Measurements from ENCODE around the gene TTC22.

The TTC22 gene

GRCh38 chr1:54800899-54801759, at the start of gene TTC22:
Gene TTC22 (minus strand): TSS chr1:54801323. CDS start chr1:54801163, 160 bp downstream.
- no peak for DNase-seq

- no peak for DNase-seq
Observed at GRCh38 chr1:54850737-54851136, 49.6 kb upstream of the TTC22 start.

- DNase-seq = no peak
Observed at GRCh38 chr1:54850069-54850730, 49.1 kb upstream of the TTC22 start.

DNA sequence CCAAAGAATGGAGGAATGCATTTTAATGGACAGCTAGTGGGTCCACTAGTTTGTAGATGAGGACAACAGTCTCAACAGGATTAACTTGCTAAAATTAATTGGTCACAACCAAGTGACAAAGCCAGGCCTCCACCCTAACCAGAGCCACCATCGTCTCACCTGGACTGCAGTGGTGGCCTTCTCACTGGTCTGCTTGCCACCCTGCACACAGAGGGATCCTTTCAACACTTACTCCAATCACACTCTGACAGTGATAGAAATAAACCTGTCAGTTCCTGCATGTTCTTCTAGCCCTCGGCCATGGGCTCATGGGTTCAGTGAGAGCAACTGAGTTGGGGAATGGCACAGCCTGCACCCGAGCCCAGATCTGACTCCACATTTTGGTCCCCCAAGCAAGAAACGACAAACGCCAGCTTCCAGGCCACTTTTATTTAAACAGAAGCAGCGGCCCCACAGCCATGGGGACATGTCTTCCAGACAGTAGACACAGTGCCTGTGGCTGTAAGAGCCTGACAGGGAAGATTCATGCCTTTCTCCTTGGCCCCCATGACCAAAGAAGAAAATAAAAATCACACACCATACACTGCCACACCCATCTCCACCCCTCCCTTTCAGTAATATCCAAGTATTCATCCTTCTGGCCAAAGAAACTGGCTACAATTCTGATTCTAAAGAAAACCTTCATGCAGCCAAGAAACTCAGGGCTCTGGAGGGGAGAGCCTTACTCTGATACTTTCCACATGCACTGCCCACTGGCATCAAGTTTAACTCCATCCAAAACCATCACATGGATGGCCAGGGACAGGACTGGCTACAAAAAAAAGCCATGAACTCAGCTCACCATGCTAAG, 48.3 kb upstream of the TTC22 start:
- no peak for DNase-seq

- no peak for DNase-seq
Observed at GRCh38 chr1:54848134-54848948, 47.2 kb upstream of the TTC22 start.

DNA sequence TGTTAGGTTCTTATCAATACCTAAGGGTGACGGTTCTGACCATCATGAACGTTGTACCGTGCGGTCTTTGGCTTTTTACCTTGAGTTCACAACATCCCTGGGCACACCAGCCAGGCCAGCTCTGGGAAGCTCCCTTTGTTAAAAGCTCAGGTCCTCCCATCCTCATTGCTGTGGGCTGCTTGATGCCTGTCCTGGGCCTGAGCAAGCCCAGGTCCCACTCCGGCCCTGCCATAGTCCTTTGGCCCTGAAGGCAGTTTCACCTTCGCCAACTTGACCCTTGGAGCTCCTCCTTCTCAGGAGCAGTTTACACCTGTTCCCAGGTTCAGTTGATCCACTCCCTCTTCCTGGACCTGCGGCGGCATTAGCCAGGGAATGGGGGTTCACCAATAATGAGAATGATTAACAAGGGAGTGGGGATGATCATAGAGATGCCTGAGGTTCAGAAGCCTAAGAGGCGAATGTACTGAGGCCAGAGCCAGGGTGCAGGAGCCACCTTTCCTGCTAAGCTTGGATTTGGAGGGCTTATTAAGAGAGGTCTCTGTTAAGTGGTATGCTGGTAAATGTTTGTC, 45.7 kb upstream of the TTC22 start:
- no peak for DNase-seq

DNA sequence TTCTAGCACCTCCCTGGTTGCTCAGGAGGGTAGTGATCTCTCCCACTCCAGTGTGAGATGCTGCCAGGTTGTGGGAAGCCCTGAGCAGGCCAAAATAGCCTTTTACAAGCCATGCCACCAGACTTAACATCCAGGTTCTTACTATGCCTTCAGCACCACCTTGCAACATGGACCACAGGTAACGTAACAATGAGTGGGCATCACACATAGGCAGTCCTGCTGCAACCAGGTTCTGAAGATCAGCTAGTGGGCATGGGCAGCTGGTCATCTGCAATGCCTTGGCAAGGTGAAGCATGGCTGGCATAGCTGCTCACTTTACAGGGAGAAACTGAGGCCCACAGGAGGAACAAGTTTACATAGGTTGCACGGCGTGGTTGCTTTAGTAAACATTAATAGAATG, 45.2 kb upstream of the TTC22 start:
- no peak for DNase-seq

DNA sequence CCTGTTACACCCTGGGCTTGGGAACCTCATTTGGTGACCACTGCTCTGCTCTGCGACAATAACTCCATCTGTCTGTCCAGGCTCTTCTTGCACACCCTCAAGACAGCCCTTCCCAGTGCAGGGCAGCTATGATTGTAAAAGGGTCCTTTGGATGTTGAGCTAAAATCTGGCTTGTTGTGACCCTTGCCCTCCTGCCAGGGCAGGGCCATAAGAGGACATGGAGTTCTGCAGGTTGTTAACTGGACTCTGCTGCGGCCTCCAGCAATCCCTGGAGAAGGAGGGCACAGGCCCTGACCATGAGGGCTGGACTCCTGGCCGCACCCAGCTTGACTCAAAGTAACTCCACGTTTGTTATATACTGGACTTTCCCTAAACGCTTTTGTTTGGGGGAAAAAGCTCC, 44.6 kb upstream of the TTC22 start:
- DNase-seq = no peak

DNA sequence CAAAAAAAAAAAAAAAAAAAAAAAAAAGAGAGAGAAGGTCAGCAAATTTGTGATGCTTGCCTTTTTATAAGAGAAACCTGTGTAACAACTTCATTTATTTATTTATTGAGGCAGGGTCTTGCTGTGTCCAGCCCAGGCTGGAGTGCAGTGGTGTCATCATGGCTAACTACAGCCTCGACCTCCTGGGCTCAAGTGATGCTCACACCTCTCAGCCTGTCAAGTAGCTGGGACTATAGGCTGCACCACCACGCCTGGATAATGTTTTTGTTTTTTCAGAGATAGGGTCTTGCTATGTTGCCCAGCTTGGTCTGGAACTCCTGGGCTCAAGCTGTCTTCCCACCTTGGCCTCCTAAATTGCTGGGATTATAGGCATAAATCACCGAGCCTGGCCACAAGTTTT, 43.4 kb upstream of the TTC22 start:
- no peak for DNase-seq

DNA sequence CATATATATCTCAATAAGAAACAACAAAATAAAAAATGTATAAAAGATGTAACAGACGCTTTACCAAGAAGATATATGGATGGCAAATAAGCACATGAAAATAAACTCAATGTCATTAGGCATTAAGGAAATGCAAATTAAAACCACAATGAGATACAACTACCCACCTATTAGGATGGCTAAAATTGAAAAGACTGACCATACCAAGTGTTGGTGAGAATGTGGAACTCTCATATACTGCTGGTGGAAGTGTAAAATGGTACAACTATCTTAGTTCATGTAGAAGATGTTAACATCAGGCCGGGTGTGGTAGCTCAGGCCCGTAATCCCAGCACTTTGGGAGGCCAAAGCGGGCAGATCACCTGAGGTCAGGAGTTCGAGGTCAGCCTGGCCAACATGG, 42.3 kb upstream of the TTC22 start:
- no peak for DNase-seq

DNA sequence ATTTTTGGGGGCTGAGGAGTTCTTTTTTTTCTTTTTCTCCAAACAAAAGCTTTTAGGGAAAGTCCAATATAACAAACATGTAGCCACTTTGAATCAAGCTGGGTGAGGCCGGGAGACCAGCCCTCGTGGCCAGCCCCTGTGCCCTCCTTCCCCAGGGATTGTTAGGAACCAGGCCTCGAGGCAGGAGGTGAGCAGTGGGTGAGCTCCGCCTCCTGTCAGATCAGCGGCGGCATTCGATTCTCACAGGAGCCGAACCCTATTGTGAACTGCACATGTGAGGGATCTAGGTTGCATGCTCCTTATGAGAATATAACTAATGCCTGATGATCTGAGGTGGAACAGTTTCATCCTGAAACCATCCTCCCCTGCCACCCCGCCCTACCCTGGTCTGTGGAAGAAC, 41.8 kb upstream of the TTC22 start:
- DNase-seq = no peak

DNA sequence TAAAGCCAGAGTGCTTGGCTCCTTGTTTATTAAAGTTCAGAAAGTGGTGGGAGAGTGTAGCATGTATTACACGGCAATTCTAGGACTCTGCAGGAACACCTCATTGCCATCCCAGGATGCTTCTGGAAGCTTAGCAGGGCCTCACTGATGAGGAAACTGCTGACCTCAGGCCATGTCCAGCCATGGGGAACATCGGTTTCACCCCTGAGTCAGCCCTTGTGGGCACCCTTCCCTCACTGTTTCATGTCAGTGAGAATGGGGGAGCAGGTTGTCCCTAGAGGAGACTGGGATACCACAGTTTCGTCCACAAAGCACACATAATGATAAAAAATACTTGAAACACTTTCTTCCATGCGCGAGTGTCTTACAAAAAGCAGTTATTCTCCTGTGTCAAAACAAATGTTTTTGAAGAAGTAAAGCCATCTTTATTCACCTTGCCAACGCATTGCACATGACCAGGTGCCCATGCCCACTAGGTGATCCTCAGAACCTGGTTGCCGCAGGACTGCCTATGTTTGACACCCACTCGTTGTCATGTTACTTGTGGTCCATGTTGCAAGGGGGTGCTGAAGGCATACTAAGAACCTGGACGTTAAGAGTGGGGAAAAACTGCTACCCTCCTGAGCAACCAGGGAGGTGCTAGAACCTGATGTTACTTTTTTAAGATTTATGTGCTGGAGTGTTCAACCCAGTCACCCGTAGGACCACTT, 41.2 kb upstream of the TTC22 start:
- no peak for DNase-seq

- no peak for DNase-seq
Observed at GRCh38 chr1:54839824-54840223, 38.7 kb upstream of the TTC22 start.

DNA sequence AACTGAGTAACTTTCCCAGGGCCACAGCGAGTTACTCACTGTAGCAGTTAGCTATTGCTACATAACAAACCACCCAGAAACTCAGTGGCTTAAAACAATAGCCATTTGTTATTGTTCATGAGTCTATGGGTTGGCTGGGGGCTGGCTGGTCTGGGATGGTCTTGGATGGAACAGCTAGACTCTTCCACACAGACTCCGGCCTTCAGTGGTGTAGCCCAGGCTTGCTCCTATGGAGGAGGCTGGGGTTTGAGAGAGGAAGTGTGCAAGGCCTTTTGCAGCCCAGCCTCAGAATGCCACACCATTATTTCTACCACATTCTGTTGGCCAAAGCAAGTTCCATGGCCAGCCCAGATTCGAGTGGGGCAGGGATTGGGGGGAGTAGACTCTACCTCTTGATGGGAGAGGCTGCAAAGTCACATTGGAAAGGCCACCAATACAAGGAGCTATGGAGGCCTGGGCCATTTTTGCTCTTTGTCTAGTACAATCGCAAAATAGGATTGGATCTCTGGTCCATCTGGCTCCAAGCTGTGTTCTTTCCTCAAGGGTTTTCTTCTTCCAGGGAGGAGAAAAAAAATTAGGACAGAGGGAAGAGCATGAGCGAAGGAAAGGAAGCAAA, 37.5 kb upstream of the TTC22 start:
- DNase-seq = no peak

DNA sequence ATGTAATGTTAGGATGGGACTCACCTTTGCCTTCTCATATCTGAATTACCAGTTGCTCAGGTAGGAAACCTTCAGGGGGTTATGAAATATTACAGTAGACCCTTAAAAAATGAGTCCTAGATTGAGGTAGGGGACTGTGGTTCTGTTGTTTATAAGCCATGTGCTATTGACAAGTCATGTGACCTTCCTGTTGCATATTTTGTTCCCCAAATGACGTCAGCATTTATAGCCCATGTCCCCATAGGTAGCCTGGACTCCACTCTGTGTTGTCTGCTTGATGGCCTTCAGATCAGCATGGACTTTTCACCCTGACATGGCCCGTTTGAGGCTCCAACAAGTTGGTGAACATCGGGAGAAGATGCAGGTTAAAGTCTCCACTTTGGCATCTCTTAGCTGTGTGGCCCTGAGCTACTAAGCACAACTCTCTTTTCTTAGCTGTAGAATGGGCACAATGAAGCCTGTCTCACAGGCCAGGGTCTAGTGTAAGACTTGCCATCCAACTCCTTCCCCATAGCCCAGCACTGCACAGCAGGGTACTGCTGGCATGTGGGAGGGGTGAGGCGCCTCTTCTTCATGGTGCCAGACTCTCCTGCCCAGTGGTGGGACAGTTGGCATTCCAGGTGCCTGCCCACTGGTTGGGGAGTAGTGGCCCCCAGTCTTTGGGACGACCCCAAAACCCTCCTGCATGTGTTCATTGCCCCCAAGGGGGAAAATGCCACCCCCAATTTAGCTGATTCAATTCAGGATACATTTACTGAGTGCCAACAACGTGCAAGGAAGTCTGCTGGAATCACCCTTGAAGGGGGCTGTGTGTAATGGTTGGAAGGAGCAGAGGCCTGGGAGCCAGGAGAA, 36.1 kb upstream of the TTC22 start:
- no peak for DNase-seq

DNA sequence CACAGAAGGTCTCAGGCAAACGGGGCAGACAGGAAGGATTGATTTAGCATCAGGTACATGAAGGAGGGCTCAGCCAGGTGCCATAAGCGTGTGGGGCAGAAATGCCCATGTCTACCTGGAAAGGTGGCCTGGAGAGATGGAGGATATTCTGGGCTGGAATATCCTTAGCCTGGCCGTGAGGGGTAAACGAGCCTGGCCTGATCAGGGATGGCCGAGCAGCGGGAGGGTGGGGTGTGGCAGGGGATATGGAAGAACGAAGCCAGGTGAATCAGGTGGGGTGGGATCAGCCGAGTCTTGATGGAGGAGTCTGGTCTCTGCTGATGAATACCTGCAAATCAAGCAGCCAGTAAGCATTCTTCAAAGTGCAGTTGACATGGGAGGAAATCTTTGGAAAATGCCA, 35.5 kb upstream of the TTC22 start:
- no peak for DNase-seq

- DNase-seq = no peak
Observed at GRCh38 chr1:54835970-54836369, 34.8 kb upstream of the TTC22 start.

DNA sequence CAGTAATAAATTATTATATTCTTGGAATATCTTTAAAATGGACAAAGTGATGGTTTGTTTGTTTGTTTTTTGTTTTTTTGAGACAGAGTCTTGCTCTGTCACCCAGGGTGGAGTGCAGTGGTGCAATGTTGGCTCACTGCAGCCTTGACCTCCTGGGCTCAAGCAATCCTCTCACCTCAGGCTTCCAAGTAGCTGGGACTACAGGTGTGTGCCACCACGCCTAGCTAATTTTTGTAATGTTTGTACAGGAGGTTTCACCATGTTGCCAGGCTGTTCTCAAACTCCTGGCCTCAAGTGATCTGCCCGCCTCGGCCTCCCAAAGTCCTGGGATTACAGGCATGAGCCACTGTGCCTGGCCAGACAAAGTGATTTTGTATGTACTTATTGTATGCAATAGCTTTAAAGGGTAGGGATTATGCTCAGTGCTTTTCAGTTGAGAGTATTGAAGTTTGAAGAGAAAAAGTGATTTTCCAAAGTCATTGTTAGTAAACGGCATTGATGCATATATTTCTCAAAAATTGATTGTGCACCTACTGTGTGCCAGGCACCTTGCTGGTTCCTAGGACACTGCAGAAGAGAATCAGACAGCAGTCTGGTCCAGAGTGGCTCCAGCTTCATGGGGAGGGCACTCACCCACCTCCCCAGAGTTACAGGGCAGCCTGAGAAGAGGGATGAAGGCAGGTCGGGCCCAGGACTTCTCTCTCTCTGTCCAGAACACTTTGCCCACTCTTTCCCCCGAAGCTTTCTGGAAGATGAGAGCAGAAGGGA, 34.2 kb upstream of the TTC22 start:
- DNase-seq = no peak

GRCh38 chr1:54834007-54834541, 33.0 kb upstream of the TTC22 start:
- no peak for DNase-seq

All from SHP77 treated with DMSO at 0.1 percent for 48 hours (cell line).